T-helper 22 cell (primary cell): ENCODE measurements around the gene NIP7.
A peak's percentile ranks its signal among the peaks of the same experiment; 100 is the strongest.
"Not testable (repeated sequence)": the region's sequence is repeated elsewhere in the genome, so short reads cannot be mapped to it uniquely, and the experiment has no call there.

ENCODE experiments used
- DNase-seq: peaks from one replicate; pipeline ENCODE4 v3.0.0-alpha.2; 2020; ENCODE audit warnings: low read depth

NIP7 gene

GRCh38 chr16:69339289-69340094, at the start of gene NIP7, which contains the start of gene COG8:
TSS of gene NIP7 (plus strand) at chr16:69339772. CDS start at chr16:69339830, 58 bp downstream.
TSS of gene COG8 (minus strand) at chr16:69339564. CDS start at chr16:69339552, 12 bp downstream.
- DNase-seq: peak; percentile 86

GRCh38 chr16:69291657-69292056, 47.9 kb upstream of the NIP7 start:
- not testable (repeated sequence) for DNase-seq

- DNase-seq: no peak
Observed at GRCh38 chr16:69293401-69293800, 46.2 kb upstream of the NIP7 start.

- DNase-seq: no peak
Observed at GRCh38 chr16:69294051-69294450, 45.5 kb upstream of the NIP7 start.

- DNase-seq: not testable (repeated sequence)
Observed at GRCh38 chr16:69296771-69297170, 42.8 kb upstream of the NIP7 start.

- DNase-seq: no peak
Observed at GRCh38 chr16:69298261-69298660, 41.3 kb upstream of the NIP7 start.

GRCh38 chr16:69301187-69301586, 38.4 kb upstream of the NIP7 start:
- no peak for DNase-seq

GRCh38 chr16:69301861-69302260, 37.7 kb upstream of the NIP7 start:
- no peak for DNase-seq

- no peak for DNase-seq
Observed at GRCh38 chr16:69302301-69302700, 37.3 kb upstream of the NIP7 start.

- DNase-seq: no peak
Observed at GRCh38 chr16:69306031-69306430, 33.5 kb upstream of the NIP7 start.

GRCh38 chr16:69307091-69307490, 32.5 kb upstream of the NIP7 start:
- DNase-seq: no peak

- no peak for DNase-seq
Observed at GRCh38 chr16:69307856-69308255, 31.7 kb upstream of the NIP7 start.

- DNase-seq: no peak
Observed at GRCh38 chr16:69309316-69309715, 30.3 kb upstream of the NIP7 start.

- DNase-seq: peak; percentile 93
Observed at GRCh38 chr16:69310653-69311532, 28.7 kb upstream of the NIP7 start, which contains the start of gene VPS4A. TSS of gene VPS4A (plus strand) at chr16:69311350. CDS start at chr16:69311512, 162 bp downstream.

- DNase-seq: peak; percentile 9
Observed at GRCh38 chr16:69311533-69312387, 27.8 kb upstream of the NIP7 start.

GRCh38 chr16:69313469-69313868, 26.1 kb upstream of the NIP7 start:
- no peak for DNase-seq

- DNase-seq: no peak
Observed at GRCh38 chr16:69314534-69314933, 25.0 kb upstream of the NIP7 start.

- DNase-seq: no peak
Observed at GRCh38 chr16:69315486-69316311, 23.9 kb upstream of the NIP7 start.

GRCh38 chr16:69316595-69317034, 23.0 kb upstream of the NIP7 start:
- no peak for DNase-seq

- no peak for DNase-seq
Observed at GRCh38 chr16:69318177-69318910, 21.2 kb upstream of the NIP7 start.
